IPS DF 6.9 (cell line): ENCODE data around the gene NDE1.

Experiments
- DNase-seq: peaks from one replicate; pipeline ENCODE4 v3.0.0-alpha.2; 2013; ENCODE audit warnings: low read depth, low spot score
- H3K27ac ChIP-seq: one replicate; pipeline ENCODE4 v1.5.1; 2013; ENCODE audit warnings: low read length, control low read depth
- H3K27me3 ChIP-seq: 2 replicates; pipeline ENCODE4 v1.6.1; 2013; ENCODE audit warnings: mild to moderate bottlenecking, low read length; ENCODE audit not compliant: control insufficient read depth, insufficient read depth
- H3K36me3 ChIP-seq: 2 replicates; pipeline ENCODE4 v1.6.1; 2013; ENCODE audit warnings: low read length; ENCODE audit not compliant: control insufficient read depth, insufficient read depth
- H3K4me1 ChIP-seq: 2 replicates; pipeline ENCODE4 v1.6.1; 2013; ENCODE audit warnings: low read length; ENCODE audit not compliant: control insufficient read depth, insufficient read depth
- H3K4me3 ChIP-seq: 2 replicates; pipeline ENCODE4 v1.5.1; 2013; ENCODE audit warnings: mild to moderate bottlenecking, low read length
- H3K9me3 ChIP-seq: 2 replicates; pipeline ENCODE4 v1.6.1; 2013; ENCODE audit warnings: low read length, inconsistent platforms; ENCODE audit not compliant: control insufficient read depth, insufficient read depth
- WGBS: extraction: QIAGEN DNeasy Blood & Tissue Kit; methylation state at CpG from one replicate; pipeline ENCODE4 v1.1.7; 2013; ENCODE audit warnings: mixed read lengths, missing lambda C conversion rate; ENCODE audit not compliant: insufficient read length, insufficient coverage; 5-methylcytosine and 5-hydroxymethylcytosine counted together

Gene NDE1

GRCh38 chr16:15701367-15701766, 51.3 kb downstream of the NDE1 start:
- Histone ChIP-seq H3K4me3 (no peak overlapping the region), H3K36me3 (peaks cover 9% of the 10 kb centered on the region; the same call in 1 of the 2 replicates), H3K27me3 (no peaks in the 10 kb centered on the region), H3K4me1 (no peaks in the 10 kb centered on the region), H3K27ac (no peak overlapping the region), H3K9me3 (no peaks in the 10 kb centered on the region)
- no CpG with 5 or more reads among the region's 6 CpGs for WGBS
- DNase-seq: no peak

DNA sequence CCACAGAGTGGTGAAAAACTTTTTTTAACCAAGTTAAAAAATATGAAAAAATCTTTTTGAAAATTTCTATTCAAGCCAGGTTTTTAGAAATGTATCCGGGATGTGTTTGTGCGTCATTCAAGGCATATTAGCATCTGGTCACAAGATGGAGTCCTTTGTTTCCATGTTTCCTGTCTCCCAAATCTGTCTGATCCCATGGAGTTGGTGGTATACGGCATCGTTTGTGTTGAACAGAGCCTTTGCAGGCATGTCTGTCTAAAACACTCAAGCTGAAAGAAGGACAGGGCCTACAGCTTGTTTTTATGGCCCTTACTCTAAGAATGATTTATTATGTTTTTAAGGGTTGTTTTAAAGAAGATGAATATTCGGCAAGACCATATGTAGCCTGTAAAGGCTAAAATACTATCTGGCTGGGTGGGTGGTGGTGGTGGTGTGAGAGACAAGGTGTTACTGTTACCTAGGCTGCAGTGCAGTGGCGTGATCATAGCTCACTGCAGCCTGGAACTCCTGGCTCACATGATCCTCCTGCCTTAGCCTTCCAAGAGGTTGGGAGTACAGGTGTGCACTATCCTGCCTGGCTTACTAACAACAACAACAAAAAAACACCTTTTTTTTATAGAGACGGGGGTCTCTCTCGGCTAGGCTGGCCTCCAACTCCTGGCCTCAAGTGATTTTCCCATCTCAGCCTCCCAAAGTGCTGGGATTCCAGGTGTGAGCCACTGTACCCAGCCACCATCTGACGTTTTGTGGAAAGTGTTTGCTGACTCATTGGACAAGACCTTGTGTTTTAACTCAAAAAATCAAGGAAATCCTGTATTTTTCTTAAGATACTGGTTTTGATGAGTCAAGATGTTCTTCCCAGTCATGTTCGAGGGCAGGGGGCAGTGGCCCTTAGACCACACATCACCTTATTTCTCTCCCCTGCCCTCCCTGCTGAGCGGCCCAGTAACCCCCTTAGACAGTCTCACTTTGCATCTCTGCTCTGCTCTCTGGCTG, 52.2 kb downstream of the NDE1 start:
- no peaks in the 10 kb centered on the region for H3K4me1 ChIP-seq
- no peaks in the 10 kb centered on the region for H3K27me3 ChIP-seq
- H3K27ac ChIP-seq: no peak overlapping the region
- no CpG with 5 or more reads among the region's 11 CpGs for WGBS
- DNase-seq: no peak
- no peak overlapping the region for H3K4me3 ChIP-seq
- no peaks in the 10 kb centered on the region for H3K9me3 ChIP-seq
- peaks cover 7% of the 10 kb centered on the region; the same call in 1 of the 2 replicates for H3K36me3 ChIP-seq

DNA sequence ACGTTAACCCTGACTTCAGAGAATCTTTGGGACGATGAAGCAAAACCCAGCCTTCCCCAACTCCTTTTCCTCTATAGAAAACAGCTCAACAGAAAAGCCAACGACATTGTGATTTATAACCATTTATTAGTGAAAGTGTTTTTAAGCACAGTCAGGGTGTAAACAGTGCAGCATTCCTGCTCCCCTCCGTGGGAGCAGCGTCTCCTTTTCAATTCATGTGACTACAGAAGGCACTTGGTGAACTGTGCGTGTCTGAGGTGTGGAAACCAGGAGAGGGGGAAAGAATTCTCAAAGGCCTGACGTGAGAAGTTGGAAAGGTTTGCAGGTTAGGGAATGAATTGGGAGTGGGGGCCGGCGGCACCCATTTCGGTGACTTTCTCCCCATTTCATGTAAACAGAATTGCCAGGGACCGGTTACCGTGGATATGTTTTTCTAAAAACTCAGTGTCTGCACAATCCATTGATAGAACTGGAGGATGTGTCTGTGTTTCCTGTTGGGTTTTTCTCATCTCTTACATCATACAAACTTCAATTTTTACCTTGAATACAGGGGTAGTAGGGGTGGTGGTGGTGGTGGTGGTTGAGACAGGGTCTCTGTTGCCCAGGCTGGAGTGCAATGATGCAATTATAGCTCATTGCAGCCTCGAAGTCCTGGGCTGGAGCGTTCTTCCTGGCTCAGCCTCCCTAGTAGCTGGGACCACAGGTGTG, 53.1 kb downstream of the NDE1 start:
- Histone ChIP-seq H3K36me3 (peaks cover 9% of the 10 kb centered on the region), H3K27ac (no peak overlapping the region), H3K9me3 (no peaks in the 10 kb centered on the region), H3K4me3 (no peak overlapping the region), H3K4me1 (no peaks in the 10 kb centered on the region), H3K27me3 (no peaks in the 10 kb centered on the region)
- no peak for DNase-seq
- no CpG with 5 or more reads among the region's 14 CpGs for WGBS

DNA sequence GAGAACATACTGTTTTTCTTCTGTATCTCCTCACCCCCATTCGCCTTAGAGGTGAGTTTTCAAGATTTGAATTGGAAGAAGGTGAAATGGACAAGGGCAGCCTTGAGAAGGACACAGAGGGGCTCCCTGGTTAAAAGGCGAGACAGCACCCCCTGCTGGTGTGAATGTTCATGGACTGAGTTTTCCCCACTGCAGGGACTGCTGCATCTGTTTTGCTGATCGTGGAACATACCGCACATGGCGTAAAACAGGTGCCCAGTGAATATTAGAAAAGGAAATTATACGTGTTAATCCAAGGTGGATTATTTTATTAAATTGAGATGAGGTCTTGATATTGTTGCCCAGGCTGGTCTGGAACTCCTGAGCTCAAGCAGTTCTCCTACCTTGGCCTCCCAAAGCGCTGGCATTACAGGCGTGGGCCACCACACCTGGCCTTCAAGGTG, 54.5 kb downstream of the NDE1 start:
- Histone ChIP-seq H3K4me3 (no peak overlapping the region), H3K27ac (no peak overlapping the region), H3K36me3 (peaks cover 4% of the 10 kb centered on the region), H3K27me3 (no peaks in the 10 kb centered on the region), H3K9me3 (no peaks in the 10 kb centered on the region), H3K4me1 (no peaks in the 10 kb centered on the region)
- DNase-seq: peak; percentile 60
- no CpG with 5 or more reads among the region's 8 CpGs for WGBS

GRCh38 chr16:15705064-15705565, 55.1 kb downstream of the NDE1 start:
- no peaks in the 10 kb centered on the region for H3K4me1 ChIP-seq
- H3K27me3 ChIP-seq: no peaks in the 10 kb centered on the region
- WGBS: no CpG with 5 or more reads among the region's 8 CpGs
- no peak overlapping the region for H3K4me3 ChIP-seq
- H3K9me3 ChIP-seq: no peaks in the 10 kb centered on the region
- no peak for DNase-seq
- H3K27ac ChIP-seq: no peak overlapping the region
- H3K36me3 ChIP-seq: peaks cover 4% of the 10 kb centered on the region

- H3K4me1 ChIP-seq: no peaks in the 10 kb centered on the region
- no peak for DNase-seq
- peaks cover 4% of the 10 kb centered on the region; the same call in 1 of the 2 replicates for H3K36me3 ChIP-seq
- H3K27ac ChIP-seq: no peak overlapping the region
- no peaks in the 10 kb centered on the region for H3K9me3 ChIP-seq
- H3K27me3 ChIP-seq: no peaks in the 10 kb centered on the region
- no CpG with 5 or more reads among the region's 3 CpGs for WGBS
- no peak overlapping the region for H3K4me3 ChIP-seq
Measured at GRCh38 chr16:15707332-15707731, 57.3 kb downstream of the NDE1 start.

- Histone ChIP-seq H3K4me3 (no peak overlapping the region), H3K27me3 (no peaks in the 10 kb centered on the region), H3K27ac (no peak overlapping the region), H3K36me3 (peaks cover 4% of the 10 kb centered on the region; the same call in 1 of the 2 replicates), H3K9me3 (no peaks in the 10 kb centered on the region), H3K4me1 (no peaks in the 10 kb centered on the region)
- no peak for DNase-seq
- no CpG with 5 or more reads among the region's 12 CpGs for WGBS
Measured at GRCh38 chr16:15708096-15708495, 58.1 kb downstream of the NDE1 start.

DNA sequence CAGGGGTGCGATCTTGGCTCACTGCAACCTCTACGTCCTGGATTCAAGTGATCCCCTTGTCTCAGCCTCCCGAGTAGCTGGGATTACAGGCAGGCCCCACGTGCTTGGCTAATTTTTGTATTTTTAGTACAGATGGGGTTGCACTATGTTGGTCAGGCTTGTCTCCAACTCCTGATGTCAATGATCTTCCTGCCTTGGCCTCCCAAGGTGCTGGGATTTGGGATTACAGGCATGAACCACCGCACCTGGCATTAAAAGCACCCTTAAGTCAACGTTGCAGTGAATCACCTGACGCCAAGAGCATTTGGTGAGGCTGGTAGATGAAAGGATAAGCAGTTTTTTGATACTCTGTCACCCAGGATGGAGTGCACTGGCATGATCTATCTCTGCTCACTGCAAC, 59.0 kb downstream of the NDE1 start:
- Histone ChIP-seq H3K4me3 (no peak overlapping the region), H3K4me1 (no peaks in the 10 kb centered on the region), H3K9me3 (no peaks in the 10 kb centered on the region), H3K36me3 (peaks cover 4% of the 10 kb centered on the region; the same call in 1 of the 2 replicates), H3K27ac (no peak overlapping the region), H3K27me3 (no peaks in the 10 kb centered on the region)
- WGBS: no CpG with 5 or more reads among the region's 7 CpGs
- no peak for DNase-seq

- H3K27ac ChIP-seq: no peak overlapping the region
Measured at GRCh38 chr16:15714393-15715172, 64.5 kb downstream of the NDE1 start.

GRCh38 chr16:15715221-15715620, 65.2 kb downstream of the NDE1 start:
- Histone ChIP-seq H3K4me3 (no peak overlapping the region), H3K9me3 (no peaks in the 10 kb centered on the region), H3K36me3 (no peaks in the 10 kb centered on the region), H3K4me1 (no peaks in the 10 kb centered on the region), H3K27ac (no peak overlapping the region), H3K27me3 (no peaks in the 10 kb centered on the region)
- WGBS: no CpG with 5 or more reads among the region's 5 CpGs
- DNase-seq: no peak

More at GRCh38 chr16:15714393-15715172, 64.5 kb downstream of the NDE1 start:
- no peak overlapping the region for H3K4me3 ChIP-seq
- H3K27me3 ChIP-seq: no peaks in the 10 kb centered on the region
- H3K4me1 ChIP-seq: no peaks in the 10 kb centered on the region
- H3K9me3 ChIP-seq: no peaks in the 10 kb centered on the region
- H3K36me3 ChIP-seq: no peaks in the 10 kb centered on the region
- WGBS: no CpG with 5 or more reads among the region's 29 CpGs
- DNase-seq: no peak
